GM23248 (cell line): ENCODE data around the gene APBA2. TPM values are rescaled to one million over a fixed set of nuclear protein-coding genes. Genes with fewer than 3 reads are reported as not detected.

Experiments used
- DNase-seq: peaks from one replicate; pipeline ENCODE4 v3.0.0-alpha.2; 2015
- H2AFZ ChIP-seq: fragments of 200-600 bp; sonication (generic); 2 replicates; pipeline ENCODE4 v1.6.1; 2016; ENCODE audit warnings: antibody characterized with exemption
- H3F3A ChIP-seq: fragments of 200-600 bp; sonication (generic); 2 replicates; pipeline ENCODE4 v1.6.1; 2016; ENCODE audit warnings: mild to moderate bottlenecking, antibody characterized with exemption, mixed run types; ENCODE audit not compliant: insufficient read depth
- H3K27ac ChIP-seq: fragments of 200-600 bp; sonication (generic); 2 replicates; pipeline ENCODE4 v1.5.1; 2016; ENCODE audit warnings: mild to moderate bottlenecking
- H3K27me3 ChIP-seq: fragments of 200-600 bp; sonication (generic); replicated peaks from 2 replicates; pipeline ENCODE4 v1.6.1; 2016; ENCODE audit warnings: mild to moderate bottlenecking; ENCODE audit not compliant: insufficient read depth
- H3K36me3 ChIP-seq: fragments of 200-600 bp; sonication (generic); 2 replicates; pipeline ENCODE4 v1.6.1; 2016; ENCODE audit warnings: low read depth, mild to moderate bottlenecking
- H3K4me1 ChIP-seq: fragments of 200-600 bp; sonication (generic); 2 replicates; pipeline ENCODE4 v1.6.1; 2016; ENCODE audit warnings: mild to moderate bottlenecking; ENCODE audit not compliant: insufficient read depth
- H3K4me2 ChIP-seq: fragments of 200-600 bp; sonication (generic); one replicate; pipeline ENCODE4 v1.6.1; 2016; ENCODE audit warnings: mild to moderate bottlenecking; ENCODE audit not compliant: unreplicated experiment
- H3K4me3 ChIP-seq: fragments of 200-600 bp; sonication (generic); 2 replicates; pipeline ENCODE4 v1.5.1; 2016; ENCODE audit warnings: mild to moderate bottlenecking
- H3K79me2 ChIP-seq: fragments of 200-600 bp; sonication (generic); 2 replicates; pipeline ENCODE4 v1.6.1; 2016; ENCODE audit warnings: mild to moderate bottlenecking; ENCODE audit not compliant: insufficient read depth
- H3K9ac ChIP-seq: fragments of 200-600 bp; sonication (generic); 2 replicates; pipeline ENCODE4 v1.6.1; 2016; ENCODE audit warnings: mild to moderate bottlenecking
- H3K9me2 ChIP-seq: fragments of 200-600 bp; sonication (generic); 2 replicates; pipeline ENCODE4 v1.6.1; 2016; ENCODE audit warnings: mixed run types, mild to moderate bottlenecking, moderate library complexity; ENCODE audit not compliant: insufficient read depth
- H3K9me3 ChIP-seq: fragments of 200-600 bp; sonication (generic); one replicate; pipeline ENCODE4 v1.6.1; 2017; ENCODE audit warnings: low read depth
- H4K20me1 ChIP-seq: fragments of 200-600 bp; sonication (generic); 2 replicates; pipeline ENCODE4 v1.6.0; 2016; ENCODE audit not compliant: insufficient read depth
- EZH2 ChIP-seq: fragments of 200-600 bp; sonication (generic); IDR thresholded peaks from 2 replicates; pipeline ENCODE4 v1.6.1; 2018; ENCODE audit warnings: antibody characterized with exemption, mild to moderate bottlenecking; ENCODE audit not compliant: insufficient read depth, poor library complexity, severe bottlenecking
- EZH2phosphoT487 ChIP-seq: fragments of 200-600 bp; sonication (generic); IDR thresholded peaks from 2 replicates; pipeline ENCODE4 v1.6.1; 2018; ENCODE audit warnings: antibody characterized with exemption, moderate library complexity, mild to moderate bottlenecking, low read depth; ENCODE audit not compliant: insufficient read depth
- WGBS, 2 experiments: methylation state at CpG; one replicate each; pipeline ENCODE4 v1.1.6; 2015 to 2017; ENCODE audit warnings: low lambda C conversion rate in 2 of 2, low coverage in 1 of 2; ENCODE audit errors: missing lambda C conversion rate in 2 of 2; 5-methylcytosine and 5-hydroxymethylcytosine counted together
- in situ Hi-C: fragments of 300-500 bp; cut with MboI; formaldehyde crosslinking; loops from 2 replicates; pipeline ENCODE4 v1.15.0; 2020
- polyA plus RNA-seq: library from polyadenylated mRNA; unstranded; fragments of >200 nt; fragmentation: Nextera tagmentation; extraction: Ambion mirVana; gene quantifications from 2 replicates; pipeline ENCODE4 v1.2.1, GENCODE V29; 2016
- total RNA-seq: library from RNA; depleted of rRNA; stranded (reverse); fragments of >200 nt; shearing (Covaris generic); gene quantifications from 2 replicates; pipeline ENCODE4 v1.2.3, GENCODE V29; 2014

APBA2 gene
- total and polyA plus RNA-seq, 2 experiments from 2014 or later: 0.23 to 0.65 TPM

- no peaks in the 10 kb centered on the region for H3K4me1 ChIP-seq
- no peaks in the 10 kb centered on the region for H3K36me3 ChIP-seq
- no peak overlapping the region for H3K27ac ChIP-seq
- H3K9me3 ChIP-seq: no peaks in the 10 kb centered on the region
- peaks cover 8% of the 10 kb centered on the region for H3F3A ChIP-seq
- TF ChIP-seq EZH2phosphoT487 (no peak), EZH2 (no peak)
- no peaks in the 10 kb centered on the region for H4K20me1 ChIP-seq
- no peak for DNase-seq
- no peak overlapping the region for H3K9ac ChIP-seq
- in situ Hi-C loops: no loop called here
- H3K79me2 ChIP-seq: no peaks in the 10 kb centered on the region
- 25 to 31% methylated on average over 13 of the region's 13 CpGs for WGBS, 2 experiments
- H3K9me2 ChIP-seq: no peaks in the 10 kb centered on the region
- no peaks in the 10 kb centered on the region for H3K27me3 ChIP-seq
- H3K4me2 ChIP-seq: no peak overlapping the region
- H2AFZ ChIP-seq: no peak overlapping the region
- no peak overlapping the region for H3K4me3 ChIP-seq
Measured at GRCh38 chr15:28979208-28979841, 93.6 kb downstream of the APBA2 start.

GRCh38 chr15:28980709-28981350 lies 95.1 kb downstream of the APBA2 start:
- in situ Hi-C loops: no loop called here
- 5 to 8% methylated on average over 3 of the region's 3 CpGs for WGBS, 2 experiments

GRCh38 chr15:28981351-28981720 lies 95.6 kb downstream of the APBA2 start:
- H3K4me1 ChIP-seq: no peaks in the 10 kb centered on the region
- no peaks in the 10 kb centered on the region for H4K20me1 ChIP-seq
- TF ChIP-seq EZH2 (no peak), EZH2phosphoT487 (no peak)
- no peak overlapping the region for H2AFZ ChIP-seq
- no peak overlapping the region for H3K27ac ChIP-seq
- H3K9me3 ChIP-seq: no peaks in the 10 kb centered on the region
- H3K27me3 ChIP-seq: no peaks in the 10 kb centered on the region
- H3F3A ChIP-seq: peaks cover 8% of the 10 kb centered on the region
- no peak overlapping the region for H3K9ac ChIP-seq
- H3K9me2 ChIP-seq: no peaks in the 10 kb centered on the region
- H3K4me2 ChIP-seq: no peak overlapping the region
- DNase-seq: no peak
- no peak overlapping the region for H3K4me3 ChIP-seq
- H3K36me3 ChIP-seq: no peaks in the 10 kb centered on the region
- in situ Hi-C loops: no loop called here
- H3K79me2 ChIP-seq: no peaks in the 10 kb centered on the region

More at GRCh38 chr15:28980709-28981350, 95.1 kb downstream of the APBA2 start:
- Histone ChIP-seq H3K79me2 (no peaks in the 10 kb centered on the region), H3F3A (peaks cover 8% of the 10 kb centered on the region), H3K36me3 (no peaks in the 10 kb centered on the region), H3K9ac (no peak overlapping the region), H3K4me2 (no peak overlapping the region), H3K27me3 (no peaks in the 10 kb centered on the region), H3K27ac (no peak overlapping the region), H4K20me1 (no peaks in the 10 kb centered on the region), H3K9me2 (no peaks in the 10 kb centered on the region), H2AFZ (no peak overlapping the region), H3K4me3 (no peak overlapping the region), H3K4me1 (no peaks in the 10 kb centered on the region), H3K9me3 (no peaks in the 10 kb centered on the region)
- TF ChIP-seq EZH2phosphoT487 (no peak), EZH2 (no peak)
- no peak for DNase-seq

GRCh38 chr15:28981921-28982320 lies 96.1 kb downstream of the APBA2 start:
- no peak for TF ChIP-seq EZH2phosphoT487
- no peak for TF ChIP-seq EZH2
- Histone ChIP-seq H3F3A (peaks cover 4% of the 10 kb centered on the region), H3K9ac (no peak overlapping the region), H3K27ac (no peak overlapping the region), H3K9me2 (no peaks in the 10 kb centered on the region), H3K79me2 (no peaks in the 10 kb centered on the region), H3K27me3 (no peaks in the 10 kb centered on the region), H3K4me2 (no peak overlapping the region), H4K20me1 (no peaks in the 10 kb centered on the region), H3K4me3 (no peak overlapping the region), H3K9me3 (no peaks in the 10 kb centered on the region), H3K4me1 (no peaks in the 10 kb centered on the region), H2AFZ (no peak overlapping the region), H3K36me3 (no peaks in the 10 kb centered on the region)
- WGBS, 2 experiments: 18 to 23% methylated on average over 4 of the region's 4 CpGs
- in situ Hi-C loops: no loop called here
- no peak for DNase-seq
